22Rv1 (cell line): ENCODE results near the gene RBM14.

Experiments used
- CTCF ChIP-seq: fragments of 450-650 bp; IDR thresholded peaks from 2 replicates; pipeline ENCODE4 v1.5.1; 2017; ENCODE audit warnings: mild to moderate bottlenecking
- ZFX ChIP-seq: fragments of 450-650 bp; IDR thresholded peaks from 2 replicates; pipeline ENCODE4 v1.6.1; 2017; ENCODE audit warnings: antibody characterized with exemption, borderline replicate concordance

- no peak for TF ChIP-seq CTCF
- no peak for TF ChIP-seq ZFX
Measured at GRCh38 chr11:66624450-66624849, 8.0 kb downstream of the RBM14 start.
